Kidney epithelial cell (primary cell): ENCODE results near the gene EPHB1. TPM values are rescaled to one million over a fixed set of nuclear protein-coding genes. Genes with fewer than 3 reads are reported as not detected.

Experiments used
- DNase-seq: peaks from one replicate; pipeline ENCODE4 v3.0.0-alpha.2; 2010; ENCODE audit warnings: low read depth
- H3K27me3 ChIP-seq: 2 replicates; pipeline ENCODE4 v1.6.0; 2011; ENCODE audit warnings: low read length; ENCODE audit not compliant: control insufficient read depth, insufficient read depth
- H3K36me3 ChIP-seq: 2 replicates; pipeline ENCODE4 v1.5.1; 2011; ENCODE audit warnings: low read length; ENCODE audit not compliant: control insufficient read depth, insufficient read depth
- H3K4me3 ChIP-seq: 2 replicates; pipeline ENCODE4 v1.5.1; 2011; ENCODE audit warnings: low read depth, mild to moderate bottlenecking, control low read depth, low read length
- CTCF ChIP-seq: IDR thresholded peaks from 2 replicates; pipeline ENCODE4 v1.5.1; 2011; ENCODE audit warnings: mild to moderate bottlenecking, moderate library complexity, low read length, control low read depth, inconsistent platforms; ENCODE audit not compliant: insufficient read depth, poor library complexity, severe bottlenecking
- total RNA-seq: library from RNA; depleted of rRNA; stranded (reverse); fragments of >200 nt; gene quantifications from 2 replicates; pipeline ENCODE4 v1.2.3, GENCODE V29; 2015

Gene EPHB1
- total RNA-seq, 1 donor from 2014 or later: 10.8 TPM

GRCh38 chr3:134796281-134797056 is 1.4 kb downstream of the EPHB1 start:
- Histone ChIP-seq H3K36me3 (no peaks in the 10 kb centered on the region), H3K4me3 (peak overlapping the region; percentile 75), H3K27me3 (peaks cover 11% of the 10 kb centered on the region)
- no peak for DNase-seq
- no peak for TF ChIP-seq CTCF

GRCh38 chr3:134797057-134797740 is 2.1 kb downstream of the EPHB1 start:
- H3K36me3 ChIP-seq: no peaks in the 10 kb centered on the region
- DNase-seq: no peak
- H3K4me3 ChIP-seq: peak overlapping the region; percentile 75
- TF ChIP-seq CTCF: no peak
- peaks cover 11% of the 10 kb centered on the region for H3K27me3 ChIP-seq

- no peak for TF ChIP-seq CTCF
- Histone ChIP-seq H3K36me3 (no peaks in the 10 kb centered on the region), H3K27me3 (peaks cover 11% of the 10 kb centered on the region), H3K4me3 (peak overlapping the region; percentile 75)
- DNase-seq: no peak
Observed at GRCh38 chr3:134797741-134798451, 2.8 kb downstream of the EPHB1 start.

- Histone ChIP-seq H3K36me3 (no peaks in the 10 kb centered on the region), H3K4me3 (no peak overlapping the region), H3K27me3 (peaks cover 11% of the 10 kb centered on the region)
- DNase-seq: no peak
- no peak for TF ChIP-seq CTCF
Observed at GRCh38 chr3:134798681-134799311, 3.7 kb downstream of the EPHB1 start.

- no peak overlapping the region for H3K4me3 ChIP-seq
- no peak for DNase-seq
- H3K27me3 ChIP-seq: peaks cover 11% of the 10 kb centered on the region
- no peak for TF ChIP-seq CTCF
- no peaks in the 10 kb centered on the region for H3K36me3 ChIP-seq
Observed at GRCh38 chr3:134799393-134799792, 4.3 kb downstream of the EPHB1 start.
